ACC112 (cell line): ENCODE data around the gene ELANE.

ENCODE experiments used
- H2AFZ ChIP-seq: fragments of 200-600 bp; sonication (generic); one replicate; pipeline ENCODE4 v1.6.0; 2017; ENCODE audit warnings: antibody characterized with exemption, low read length; ENCODE audit not compliant: unreplicated experiment
- H3K27ac ChIP-seq: fragments of 200-600 bp; sonication (generic); 2 replicates; pipeline ENCODE4 v1.5.1; 2014; ENCODE audit warnings: low read depth, mild to moderate bottlenecking, antibody characterized with exemption, low read length, moderate library complexity
- H3K27me3 ChIP-seq: fragments of 200-600 bp; sonication (generic); 2 replicates; pipeline ENCODE4 v1.6.1; 2014; ENCODE audit warnings: mild to moderate bottlenecking, antibody characterized with exemption, low read length, moderate library complexity, mixed read lengths; ENCODE audit not compliant: insufficient read depth
- H3K36me3 ChIP-seq: fragments of 200-600 bp; sonication (generic); 2 replicates; pipeline ENCODE4 v1.6.1; 2016; ENCODE audit warnings: mild to moderate bottlenecking, antibody characterized with exemption, low read length, moderate library complexity, mixed read lengths; ENCODE audit not compliant: insufficient read depth
- H3K4me1 ChIP-seq: fragments of 200-600 bp; sonication (generic); one replicate; pipeline ENCODE4 v1.6.1; 2016; ENCODE audit warnings: low read length, mixed read lengths; ENCODE audit not compliant: insufficient read depth, unreplicated experiment, control insufficient read depth
- H3K4me3 ChIP-seq: fragments of 200-600 bp; sonication (generic); 2 replicates; pipeline ENCODE4 v1.5.1; 2014; ENCODE audit warnings: mild to moderate bottlenecking, low read depth, low read length
- H3K79me2 ChIP-seq: fragments of 200-600 bp; sonication (generic); one replicate; pipeline ENCODE4 v1.6.0; 2016; ENCODE audit warnings: low read length; ENCODE audit not compliant: control insufficient read depth, unreplicated experiment, insufficient read depth

The ELANE gene

GRCh38 chr19:902446-903226 is 50.5 kb downstream of the ELANE start:
- no peaks in the 10 kb centered on the region for H3K4me1 ChIP-seq
- H3K27ac ChIP-seq: no peak overlapping the region
- H2AFZ ChIP-seq: no peak overlapping the region
- no peaks in the 10 kb centered on the region for H3K79me2 ChIP-seq
- no peaks in the 10 kb centered on the region for H3K27me3 ChIP-seq
- H3K36me3 ChIP-seq: no peaks in the 10 kb centered on the region
- H3K4me3 ChIP-seq: no peak overlapping the region

GRCh38 chr19:903266-903797 is 51.2 kb downstream of the ELANE start:
- H3K36me3 ChIP-seq: no peaks in the 10 kb centered on the region
- H3K4me1 ChIP-seq: no peaks in the 10 kb centered on the region
- no peak overlapping the region for H3K27ac ChIP-seq
- H3K27me3 ChIP-seq: no peaks in the 10 kb centered on the region
- no peaks in the 10 kb centered on the region for H3K79me2 ChIP-seq
- no peak overlapping the region for H2AFZ ChIP-seq
- H3K4me3 ChIP-seq: no peak overlapping the region

- H3K79me2 ChIP-seq: no peaks in the 10 kb centered on the region
- H3K27ac ChIP-seq: no peak overlapping the region
- H3K27me3 ChIP-seq: no peaks in the 10 kb centered on the region
- no peaks in the 10 kb centered on the region for H3K36me3 ChIP-seq
- no peaks in the 10 kb centered on the region for H3K4me1 ChIP-seq
- H2AFZ ChIP-seq: no peak overlapping the region
- H3K4me3 ChIP-seq: no peak overlapping the region
Measured at GRCh38 chr19:904545-904944, 52.4 kb downstream of the ELANE start.
